Astrocyte of the cerebellum (primary cell): Measurements from ENCODE around the gene PIK3IP1.

Source experiments
- DNase-seq: peaks from one replicate; pipeline ENCODE4 v3.0.0-alpha.2; 2011; ENCODE audit warnings: low read depth
- H3K4me3 ChIP-seq: 2 replicates; pipeline ENCODE4 v1.5.1; 2011; ENCODE audit warnings: mild to moderate bottlenecking, low read depth, low read length, moderate library complexity
- in situ Hi-C: cut with HindIII; loops from 2 replicates; pipeline ENCODE4 v1.10.0; 2017; ENCODE audit warnings: low sequenced_read_pairs
- TF ChIP-seq, protein P1 (sequence below): IDR thresholded peaks from 2 replicates; pipeline ENCODE4 v1.5.1; 2012; ENCODE audit warnings: low read length, low read depth, moderate library complexity, mild to moderate bottlenecking; ENCODE audit errors: missing control alignments

PIK3IP1 gene

DNA sequence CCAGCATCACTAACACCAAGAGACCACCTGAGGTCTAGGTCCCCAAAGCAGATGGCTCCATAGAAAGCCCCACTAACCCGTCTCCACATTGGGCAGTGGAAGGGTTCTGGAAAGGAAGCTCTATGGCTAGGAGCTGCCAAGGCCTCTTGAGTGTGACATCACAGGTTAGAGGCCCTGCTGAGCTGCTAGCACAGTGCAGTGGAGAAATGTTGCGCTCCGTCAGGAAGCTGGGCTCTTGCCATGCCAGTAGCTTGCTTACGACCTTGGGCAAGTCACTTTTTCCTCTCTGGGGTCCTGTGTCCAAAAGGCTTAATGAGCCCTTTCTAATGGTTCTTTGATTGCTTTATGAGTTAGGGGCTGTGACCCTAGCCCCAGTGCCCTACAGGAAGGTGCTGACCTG, 10.6 kb downstream of the PIK3IP1 start:
- DNase-seq = no peak
- in situ Hi-C loops = no loop called here
- no peak overlapping the region for H3K4me3 ChIP-seq
- TF ChIP-seq, protein P1, sequence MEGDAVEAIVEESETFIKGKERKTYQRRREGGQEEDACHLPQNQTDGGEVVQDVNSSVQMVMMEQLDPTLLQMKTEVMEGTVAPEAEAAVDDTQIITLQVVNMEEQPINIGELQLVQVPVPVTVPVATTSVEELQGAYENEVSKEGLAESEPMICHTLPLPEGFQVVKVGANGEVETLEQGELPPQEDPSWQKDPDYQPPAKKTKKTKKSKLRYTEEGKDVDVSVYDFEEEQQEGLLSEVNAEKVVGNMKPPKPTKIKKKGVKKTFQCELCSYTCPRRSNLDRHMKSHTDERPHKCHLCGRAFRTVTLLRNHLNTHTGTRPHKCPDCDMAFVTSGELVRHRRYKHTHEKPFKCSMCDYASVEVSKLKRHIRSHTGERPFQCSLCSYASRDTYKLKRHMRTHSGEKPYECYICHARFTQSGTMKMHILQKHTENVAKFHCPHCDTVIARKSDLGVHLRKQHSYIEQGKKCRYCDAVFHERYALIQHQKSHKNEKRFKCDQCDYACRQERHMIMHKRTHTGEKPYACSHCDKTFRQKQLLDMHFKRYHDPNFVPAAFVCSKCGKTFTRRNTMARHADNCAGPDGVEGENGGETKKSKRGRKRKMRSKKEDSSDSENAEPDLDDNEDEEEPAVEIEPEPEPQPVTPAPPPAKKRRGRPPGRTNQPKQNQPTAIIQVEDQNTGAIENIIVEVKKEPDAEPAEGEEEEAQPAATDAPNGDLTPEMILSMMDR = no peak

GRCh38 chr22:31279821-31280505, 12.3 kb downstream of the PIK3IP1 start:
- in situ Hi-C loops = loop anchor here (5.0 kb wide), 1 partner anchor 73 kb away; no protein-coding TSS in a partner anchor
- DNase-seq = no peak
- TF ChIP-seq, protein P1 = no peak
- no peak overlapping the region for H3K4me3 ChIP-seq

GRCh38 chr22:31279327-31279669, 13.0 kb downstream of the PIK3IP1 start:
- TF ChIP-seq, protein P1 = no peak
- DNase-seq = no peak
- H3K4me3 ChIP-seq = no peak overlapping the region
- in situ Hi-C loops = loop anchor here (5.0 kb wide), 1 partner anchor 72 kb away; no protein-coding TSS in a partner anchor

DNA sequence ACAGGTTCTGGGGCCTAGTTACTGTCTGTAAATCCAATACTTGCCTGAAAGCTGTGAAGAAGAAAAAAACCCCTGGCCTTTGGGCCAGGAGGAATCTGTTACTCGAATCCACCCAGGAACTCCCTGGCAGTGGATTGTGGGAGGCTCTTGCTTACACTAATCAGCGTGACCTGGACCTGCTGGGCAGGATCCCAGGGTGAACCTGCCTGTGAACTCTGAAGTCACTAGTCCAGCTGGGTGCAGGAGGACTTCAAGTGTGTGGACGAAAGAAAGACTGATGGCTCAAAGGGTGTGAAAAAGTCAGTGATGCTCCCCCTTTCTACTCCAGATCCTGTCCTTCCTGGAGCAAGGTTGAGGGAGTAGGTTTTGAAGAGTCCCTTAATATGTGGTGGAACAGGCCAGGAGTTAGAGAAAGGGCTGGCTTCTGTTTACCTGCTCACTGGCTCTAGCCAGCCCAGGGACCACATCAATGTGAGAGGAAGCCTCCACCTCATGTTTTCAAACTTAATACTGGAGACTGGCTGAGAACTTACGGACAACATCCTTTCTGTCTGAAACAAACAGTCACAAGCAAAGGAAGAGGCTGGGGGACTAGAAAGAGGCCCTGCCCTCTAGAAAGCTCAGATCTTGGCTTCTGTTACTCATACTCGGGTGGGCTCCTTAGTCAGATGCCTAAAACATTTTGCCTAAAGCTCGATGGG, 13.5 kb downstream of the PIK3IP1 start:
- in situ Hi-C loops = loop anchor here (5.0 kb wide), 1 partner anchor 71 kb away; no protein-coding TSS in a partner anchor
- no peak overlapping the region for H3K4me3 ChIP-seq
- TF ChIP-seq, protein P1 = no peak
- DNase-seq = no peak

GRCh38 chr22:31278151-31278621, 14.1 kb downstream of the PIK3IP1 start:
- in situ Hi-C loops = loop anchor here (5.0 kb wide), 1 partner anchor 71 kb away; no protein-coding TSS in a partner anchor
- no peak overlapping the region for H3K4me3 ChIP-seq
- no peak for DNase-seq
- TF ChIP-seq, protein P1 = no peak

GRCh38 chr22:31277741-31278140, 14.5 kb downstream of the PIK3IP1 start:
- H3K4me3 ChIP-seq = no peak overlapping the region
- in situ Hi-C loops = loop anchor here (5.0 kb wide), 1 partner anchor 70 kb away; no protein-coding TSS in a partner anchor
- DNase-seq = no peak
- TF ChIP-seq, protein P1 = no peak
